HCT116 (cell line): Measurements from ENCODE around the gene GRIN3B.

Source experiments
- POLR2A ChIP-seq: IDR thresholded peaks from 2 replicates; pipeline ENCODE4 v1.7.0; 2011; ENCODE audit warnings: borderline replicate concordance; ENCODE audit not compliant: insufficient read depth, insufficient read length; ENCODE audit errors: extremely low read depth
- TF ChIP-seq, protein P1 (sequence below), 3 experiments: fragments of 200-600 bp in 1 of 3; sonication (generic) in 1 of 3; IDR thresholded peaks in 2 of 3; conservative IDR thresholded peaks in 1 of 3; 2 replicates each; pipeline ENCODE4 v1.5.1; 2012 to 2017; ENCODE audit warnings: low read depth in 2 of 3, low read length in 2 of 3, antibody characterized with exemption in 1 of 3, borderline replicate concordance in 1 of 3, control low read depth in 1 of 3, mild to moderate bottlenecking in 1 of 3, mixed read lengths in 1 of 3, mixed run types in 1 of 3, moderate library complexity in 1 of 3; ENCODE audit not compliant: insufficient read depth in 1 of 3

DNA sequence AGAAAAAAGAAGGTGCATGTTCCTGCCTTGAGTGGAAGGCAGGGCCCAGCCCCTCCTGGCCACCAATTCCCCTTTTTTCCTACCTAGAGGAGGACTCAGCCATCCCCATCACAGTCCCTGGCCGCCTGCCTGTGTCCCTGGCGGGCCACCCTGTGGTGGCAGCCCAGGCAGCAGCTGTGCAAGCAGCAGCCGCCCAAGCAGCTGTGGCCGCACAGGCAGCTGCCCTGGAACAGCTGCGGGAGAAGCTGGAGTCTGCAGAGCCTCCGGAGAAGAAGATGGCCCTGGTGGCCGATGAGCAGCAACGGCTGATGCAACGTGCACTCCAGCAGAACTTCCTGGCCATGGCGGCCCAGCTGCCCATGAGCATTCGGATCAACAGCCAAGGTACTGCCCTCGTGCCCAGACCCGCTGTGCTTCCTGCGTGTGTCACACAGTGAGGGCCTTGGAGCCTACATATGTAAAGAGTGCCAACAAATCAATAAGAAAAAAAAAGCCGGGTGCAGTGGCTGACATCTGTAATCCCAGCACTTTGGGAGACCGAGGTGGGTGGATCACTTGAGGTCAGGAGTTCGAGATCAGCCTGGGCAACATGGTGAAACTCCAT lies 33.6 kb upstream of the GRIN3B start:
- TF ChIP-seq, protein P1, sequence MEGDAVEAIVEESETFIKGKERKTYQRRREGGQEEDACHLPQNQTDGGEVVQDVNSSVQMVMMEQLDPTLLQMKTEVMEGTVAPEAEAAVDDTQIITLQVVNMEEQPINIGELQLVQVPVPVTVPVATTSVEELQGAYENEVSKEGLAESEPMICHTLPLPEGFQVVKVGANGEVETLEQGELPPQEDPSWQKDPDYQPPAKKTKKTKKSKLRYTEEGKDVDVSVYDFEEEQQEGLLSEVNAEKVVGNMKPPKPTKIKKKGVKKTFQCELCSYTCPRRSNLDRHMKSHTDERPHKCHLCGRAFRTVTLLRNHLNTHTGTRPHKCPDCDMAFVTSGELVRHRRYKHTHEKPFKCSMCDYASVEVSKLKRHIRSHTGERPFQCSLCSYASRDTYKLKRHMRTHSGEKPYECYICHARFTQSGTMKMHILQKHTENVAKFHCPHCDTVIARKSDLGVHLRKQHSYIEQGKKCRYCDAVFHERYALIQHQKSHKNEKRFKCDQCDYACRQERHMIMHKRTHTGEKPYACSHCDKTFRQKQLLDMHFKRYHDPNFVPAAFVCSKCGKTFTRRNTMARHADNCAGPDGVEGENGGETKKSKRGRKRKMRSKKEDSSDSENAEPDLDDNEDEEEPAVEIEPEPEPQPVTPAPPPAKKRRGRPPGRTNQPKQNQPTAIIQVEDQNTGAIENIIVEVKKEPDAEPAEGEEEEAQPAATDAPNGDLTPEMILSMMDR (IDR thresholded peaks at IDR 0.05 in 2 of 3, conservative IDR thresholded peaks at IDR 0.05 in 1 of 3; ENCODE audit: borderline replicate concordance in 1 of 3, insufficient read depth in 1 of 3, low read depth in 2 of 3, low read length in 2 of 3) = no peak
- TF ChIP-seq POLR2A = no peak
